ENCODE results near the gene INTS6L. TPM values are rescaled to one million over a fixed set of nuclear protein-coding genes. Genes with fewer than 3 reads are reported as not detected.

The INTS6L gene
- polyA plus RNA-seq, 1 experiment = 2.7 TPM

DNA sequence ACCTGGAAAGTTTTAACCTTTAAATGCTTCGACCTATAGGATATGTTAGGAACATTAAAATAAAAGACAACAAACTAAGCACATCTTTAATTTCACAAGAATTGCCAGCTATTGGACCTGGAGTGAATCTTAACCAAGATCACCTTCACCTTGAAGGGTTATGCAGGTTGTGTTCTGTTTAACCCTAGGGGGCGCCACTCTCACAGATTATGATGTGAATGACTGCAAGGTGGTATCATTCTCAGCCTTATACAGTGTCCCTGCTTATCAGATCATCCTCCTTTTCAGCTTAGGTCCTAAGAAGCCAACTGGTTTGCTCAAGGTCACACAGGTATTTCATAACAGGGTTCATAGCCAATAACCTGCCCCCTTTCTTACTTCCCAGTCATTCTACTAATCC lies 23.5 kb downstream of the INTS6L start:
- H3K4me3 ChIP-seq (ENCODE audit: low read depth, low read length) = no peak overlapping the region
- CTCF ChIA-PET = interaction anchor here (1.3 kb wide), 1 partner anchor 53 kb away, joined by 3 read pairs; no protein-coding TSS in a partner anchor
- H3K27me3 ChIP-seq (ENCODE audit: control insufficient read depth, insufficient read depth, low read length) = no peaks in the 10 kb centered on the region
- no peaks in the 10 kb centered on the region for H3K36me3 ChIP-seq (ENCODE audit: control insufficient read depth, insufficient read depth, low read length)
- POLR2A ChIA-PET = no interaction called here
- TF ChIP-seq, protein P1, sequence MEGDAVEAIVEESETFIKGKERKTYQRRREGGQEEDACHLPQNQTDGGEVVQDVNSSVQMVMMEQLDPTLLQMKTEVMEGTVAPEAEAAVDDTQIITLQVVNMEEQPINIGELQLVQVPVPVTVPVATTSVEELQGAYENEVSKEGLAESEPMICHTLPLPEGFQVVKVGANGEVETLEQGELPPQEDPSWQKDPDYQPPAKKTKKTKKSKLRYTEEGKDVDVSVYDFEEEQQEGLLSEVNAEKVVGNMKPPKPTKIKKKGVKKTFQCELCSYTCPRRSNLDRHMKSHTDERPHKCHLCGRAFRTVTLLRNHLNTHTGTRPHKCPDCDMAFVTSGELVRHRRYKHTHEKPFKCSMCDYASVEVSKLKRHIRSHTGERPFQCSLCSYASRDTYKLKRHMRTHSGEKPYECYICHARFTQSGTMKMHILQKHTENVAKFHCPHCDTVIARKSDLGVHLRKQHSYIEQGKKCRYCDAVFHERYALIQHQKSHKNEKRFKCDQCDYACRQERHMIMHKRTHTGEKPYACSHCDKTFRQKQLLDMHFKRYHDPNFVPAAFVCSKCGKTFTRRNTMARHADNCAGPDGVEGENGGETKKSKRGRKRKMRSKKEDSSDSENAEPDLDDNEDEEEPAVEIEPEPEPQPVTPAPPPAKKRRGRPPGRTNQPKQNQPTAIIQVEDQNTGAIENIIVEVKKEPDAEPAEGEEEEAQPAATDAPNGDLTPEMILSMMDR (IDR thresholded peaks at IDR 0.05; ENCODE audit: insufficient read depth, low read depth, low read length) = 0 out of 2 replicates have a peak, but pooled peaks have one; percentile 7
- DNase-seq (ENCODE audit: low read depth) = no peak

DNA sequence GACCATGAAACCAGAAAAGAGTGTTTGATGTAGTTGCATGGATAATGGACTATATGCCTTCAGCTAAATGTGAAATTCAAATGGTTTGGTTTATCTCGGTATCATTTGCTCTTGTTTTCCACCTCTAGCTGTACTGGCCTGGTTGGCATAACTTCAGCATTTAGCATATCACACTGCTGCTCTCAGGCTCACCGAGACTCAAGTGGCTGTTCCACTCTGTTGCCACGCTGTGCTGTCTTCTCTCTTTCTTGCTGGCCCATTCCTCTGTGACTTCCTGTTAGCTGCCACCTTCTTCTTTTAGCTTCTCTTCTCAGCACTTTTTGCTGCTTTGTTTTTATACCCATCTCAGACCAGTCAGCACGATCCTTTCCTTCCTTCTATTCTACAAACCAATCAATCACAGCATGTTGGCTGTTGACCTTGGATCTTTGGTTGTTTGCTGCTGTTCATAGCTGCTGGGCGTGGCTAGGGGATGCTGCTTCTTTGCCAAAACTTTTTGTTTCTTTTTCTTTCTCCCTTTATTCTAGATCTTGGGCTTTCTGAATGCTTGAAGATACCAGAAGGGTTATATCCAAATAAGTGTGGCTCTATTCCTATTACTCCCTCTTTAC lies 24.0 kb downstream of the INTS6L start:
- H3K4me3 ChIP-seq (ENCODE audit: low read depth, low read length) = no peak overlapping the region
- TF ChIP-seq, protein P1 (IDR thresholded peaks at IDR 0.05; ENCODE audit: insufficient read depth, low read depth, low read length) = no peak
- ChIA-PET CTCF (interaction anchor here (1.3 kb wide), 1 partner anchor 52 kb away, joined by 3 read pairs; no protein-coding TSS in a partner anchor), POLR2A (no interaction called here)
- no peaks in the 10 kb centered on the region for H3K36me3 ChIP-seq (ENCODE audit: control insufficient read depth, insufficient read depth, low read length)
- no peaks in the 10 kb centered on the region for H3K27me3 ChIP-seq (ENCODE audit: control insufficient read depth, insufficient read depth, low read length)
- DNase-seq (ENCODE audit: low read depth) = no peak

DNA sequence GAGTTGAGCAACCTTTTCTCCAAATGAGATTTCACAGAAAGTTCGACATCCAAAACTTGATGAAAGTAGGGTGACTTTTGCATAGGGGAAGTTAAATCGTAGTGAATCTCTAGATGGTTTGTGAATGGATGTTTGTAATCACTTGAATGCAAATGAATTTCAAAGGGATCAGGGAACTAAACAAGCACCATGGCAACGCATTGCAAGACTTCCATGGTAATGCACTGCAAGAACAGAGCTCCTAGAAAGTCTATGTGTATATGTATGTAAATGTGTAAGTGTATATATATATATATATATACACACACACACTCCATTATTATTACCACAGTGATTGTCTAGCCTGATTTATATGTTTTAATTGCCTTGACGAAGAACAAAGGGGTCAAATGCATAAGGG lies 27.3 kb downstream of the INTS6L start:
- CTCF ChIA-PET = no interaction called here
- DNase-seq (ENCODE audit: low read depth) = no peak
- TF ChIP-seq, protein P1 (IDR thresholded peaks at IDR 0.05; ENCODE audit: insufficient read depth, low read depth, low read length) = no peak
- no peaks in the 10 kb centered on the region for H3K36me3 ChIP-seq (ENCODE audit: control insufficient read depth, insufficient read depth, low read length)
- no peaks in the 10 kb centered on the region for H3K27me3 ChIP-seq (ENCODE audit: control insufficient read depth, insufficient read depth, low read length)
- H3K4me3 ChIP-seq (ENCODE audit: low read depth, low read length) = no peak overlapping the region
- POLR2A ChIA-PET = no interaction called here

DNA sequence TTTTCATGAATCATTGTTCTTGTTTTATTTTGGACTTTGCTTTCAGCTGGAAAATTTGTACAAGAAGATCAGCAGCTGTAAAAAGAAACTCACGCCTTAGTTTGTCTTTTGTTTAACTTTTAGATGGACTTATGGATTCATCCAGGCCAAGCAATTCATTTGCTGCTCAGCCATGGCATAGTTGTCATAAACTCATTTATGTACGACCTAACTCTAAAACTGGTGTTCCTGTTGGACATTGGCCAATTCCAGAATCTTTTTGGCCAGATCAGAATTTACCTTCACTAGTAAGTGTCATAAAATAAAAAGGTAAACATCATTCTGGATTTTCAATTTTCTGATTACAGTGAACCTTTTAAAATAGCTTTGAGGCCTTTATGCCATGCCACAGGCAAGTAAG lies 29.1 kb downstream of the INTS6L start:
- CTCF ChIA-PET = interaction anchor here (0.8 kb wide), 1 partner anchor 383 kb away, joined by 3 read pairs; no protein-coding TSS in a partner anchor
- no peaks in the 10 kb centered on the region for H3K27me3 ChIP-seq (ENCODE audit: control insufficient read depth, insufficient read depth, low read length)
- POLR2A ChIA-PET = no interaction called here
- H3K36me3 ChIP-seq (ENCODE audit: control insufficient read depth, insufficient read depth, low read length) = no peaks in the 10 kb centered on the region
- H3K4me3 ChIP-seq (ENCODE audit: low read depth, low read length) = no peak overlapping the region
- TF ChIP-seq, protein P1 (IDR thresholded peaks at IDR 0.05; ENCODE audit: insufficient read depth, low read depth, low read length) = no peak
- no peak for DNase-seq (ENCODE audit: low read depth)

DNA sequence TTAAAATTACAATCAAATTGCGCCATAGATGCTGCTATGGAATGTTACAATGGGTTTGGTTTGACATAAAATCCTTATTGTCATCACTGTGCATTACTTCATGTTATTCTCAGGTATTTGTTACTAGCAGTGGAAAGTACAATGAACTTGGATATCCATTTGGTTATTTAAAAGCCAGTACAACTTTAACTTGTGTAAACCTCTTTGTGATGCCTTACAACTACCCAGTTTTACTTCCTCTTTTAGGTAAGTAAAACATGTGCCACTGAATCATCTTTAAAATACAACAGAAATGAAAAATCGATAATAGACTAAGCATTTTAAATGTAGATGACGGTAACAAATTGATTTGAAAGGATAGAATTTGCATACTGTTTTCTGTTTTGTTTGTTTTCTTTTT lies 35.6 kb downstream of the INTS6L start:
- H3K27me3 ChIP-seq (ENCODE audit: control insufficient read depth, insufficient read depth, low read length) = no peaks in the 10 kb centered on the region
- DNase-seq (ENCODE audit: low read depth) = no peak
- TF ChIP-seq, protein P1 (IDR thresholded peaks at IDR 0.05; ENCODE audit: insufficient read depth, low read depth, low read length) = no peak
- H3K4me3 ChIP-seq (ENCODE audit: low read depth, low read length) = no peak overlapping the region
- POLR2A ChIA-PET = no interaction called here
- CTCF ChIA-PET = no interaction called here
- no peaks in the 10 kb centered on the region for H3K36me3 ChIP-seq (ENCODE audit: control insufficient read depth, insufficient read depth, low read length)
